WTC11 (cell line): ENCODE results near the gene PLK3. TPM values are rescaled to one million over a fixed set of nuclear protein-coding genes. Genes with fewer than 3 reads are reported as not detected.

Experiments used
- ATF1 ChIP-seq: sonication (generic); formaldehyde crosslinking; IDR thresholded peaks from 2 replicates; pipeline ENCODE4 v1.8.1; 2023; ENCODE audit warnings: mild to moderate bottlenecking, moderate library complexity, missing genetic modification reagents
- ATF2 ChIP-seq: sonication (generic); formaldehyde crosslinking; IDR thresholded peaks from 2 replicates; pipeline ENCODE4 v1.8.1; 2022; ENCODE audit warnings: low read depth, missing genetic modification reagents, borderline replicate concordance
- ATF3 ChIP-seq: sonication (generic); formaldehyde crosslinking; conservative IDR thresholded peaks from 2 replicates; pipeline ENCODE4 v1.8.1; 2022; ENCODE audit warnings: mild to moderate bottlenecking, missing genetic modification reagents
- CBFB ChIP-seq: sonication (generic); formaldehyde crosslinking; IDR thresholded peaks from 2 replicates; pipeline ENCODE4 v1.8.1; 2022; ENCODE audit warnings: mild to moderate bottlenecking, low read depth, missing genetic modification reagents
- CTCF ChIP-seq: fragments of 200-600 bp; IDR thresholded peaks from 2 replicates; pipeline ENCODE4 v1.8.0; 2022; ENCODE audit warnings: antibody characterized with exemption
- E2F4 ChIP-seq: sonication (generic); formaldehyde crosslinking; IDR thresholded peaks from 2 replicates; pipeline ENCODE4 v1.8.1; 2022; ENCODE audit warnings: low read depth, mild to moderate bottlenecking, moderate library complexity, missing genetic modification reagents, borderline replicate concordance
- E2F5 ChIP-seq: sonication (generic); formaldehyde crosslinking; IDR thresholded peaks from 2 replicates; pipeline ENCODE4 v1.8.1; 2022; ENCODE audit warnings: mild to moderate bottlenecking, moderate library complexity, missing genetic modification reagents
- EMX1 ChIP-seq: fragments of 250-450 bp; sonication (Bioruptor Pico); IDR thresholded peaks from 2 replicates; pipeline ENCODE4 v1.8.0; 2021; ENCODE audit warnings: mild to moderate bottlenecking
- ESRRA ChIP-seq: sonication (generic); formaldehyde crosslinking; IDR thresholded peaks from 2 replicates; pipeline ENCODE4 v1.8.1; 2022; ENCODE audit warnings: mild to moderate bottlenecking, missing genetic modification reagents, borderline replicate concordance
- FOXP1 ChIP-seq: sonication (generic); formaldehyde crosslinking; IDR thresholded peaks from 2 replicates; pipeline ENCODE4 v1.8.0; 2022; ENCODE audit warnings: missing genetic modification reagents, mild to moderate bottlenecking, moderate library complexity, borderline replicate concordance
- JUN ChIP-seq: sonication (generic); formaldehyde crosslinking; IDR thresholded peaks from 2 replicates; pipeline ENCODE4 v1.8.0; 2023; ENCODE audit warnings: mild to moderate bottlenecking, missing genetic modification reagents
- NR2C2 ChIP-seq: sonication (generic); formaldehyde crosslinking; IDR thresholded peaks from 2 replicates; pipeline ENCODE4 v1.8.0; 2022; ENCODE audit warnings: mild to moderate bottlenecking, missing genetic modification reagents
- OVOL2 ChIP-seq: fragments of 250-450 bp; sonication (Bioruptor Pico); IDR thresholded peaks from 2 replicates; pipeline ENCODE4 v1.9.0; 2021; ENCODE audit warnings: mild to moderate bottlenecking, borderline replicate concordance
- RELA ChIP-seq: sonication (generic); formaldehyde crosslinking; IDR thresholded peaks from 2 replicates; pipeline ENCODE4 v1.8.1; 2022; ENCODE audit warnings: missing genetic modification reagents, mild to moderate bottlenecking, borderline replicate concordance
- RORB ChIP-seq: fragments of 250-450 bp; sonication (Bioruptor Pico); IDR thresholded peaks from 2 replicates; pipeline ENCODE4 v1.9.0; 2021; ENCODE audit warnings: mild to moderate bottlenecking
- SOX15 ChIP-seq: fragments of 250-450 bp; sonication (Bioruptor Pico); IDR thresholded peaks from 2 replicates; pipeline ENCODE4 v1.9.0; 2021; ENCODE audit warnings: mild to moderate bottlenecking
- TEAD4 ChIP-seq: sonication (generic); formaldehyde crosslinking; IDR thresholded peaks from 2 replicates; pipeline ENCODE4 v1.8.0; 2022; ENCODE audit warnings: mild to moderate bottlenecking, missing genetic modification reagents
- TP53 ChIP-seq: sonication (generic); formaldehyde crosslinking; IDR thresholded peaks from 2 replicates; pipeline ENCODE4 v1.8.1; 2023; ENCODE audit warnings: mild to moderate bottlenecking, missing genetic modification reagents
- ZMAT4 ChIP-seq: fragments of 250-450 bp; sonication (Bioruptor Pico); IDR thresholded peaks from 2 replicates; pipeline ENCODE4 v1.9.0; 2021; ENCODE audit warnings: mild to moderate bottlenecking
- ZNF121 ChIP-seq: sonication (generic); formaldehyde crosslinking; IDR thresholded peaks from 2 replicates; pipeline ENCODE4 v1.8.0; 2023; ENCODE audit warnings: missing genetic modification reagents
- ZNF232 ChIP-seq: sonication (generic); formaldehyde crosslinking; IDR thresholded peaks from 2 replicates; pipeline ENCODE4 v1.8.0; 2022; ENCODE audit warnings: mild to moderate bottlenecking, missing genetic modification reagents
- ZNF263 ChIP-seq: sonication (generic); formaldehyde crosslinking; IDR thresholded peaks from 2 replicates; pipeline ENCODE4 v1.8.1; 2022; ENCODE audit warnings: low read depth, mild to moderate bottlenecking, moderate library complexity, missing genetic modification reagents
- ZNF396 ChIP-seq: fragments of 250-450 bp; sonication (Bioruptor Pico); IDR thresholded peaks from 2 replicates; pipeline ENCODE4 v1.8.0; 2021; ENCODE audit warnings: mild to moderate bottlenecking, moderate library complexity, borderline replicate concordance
- ZNF532 ChIP-seq: fragments of 250-450 bp; sonication (Bioruptor Pico); IDR thresholded peaks from 2 replicates; pipeline ENCODE4 v1.9.0; 2021; ENCODE audit warnings: mild to moderate bottlenecking, borderline replicate concordance
- ZSCAN18 ChIP-seq: fragments of 250-450 bp; sonication (Bioruptor Pico); IDR thresholded peaks from 2 replicates; pipeline ENCODE4 v2.1.2; 2022; ENCODE audit warnings: mild to moderate bottlenecking, moderate library complexity
- total RNA-seq: library from RNA; stranded (reverse); gene quantifications from 3 replicates; pipeline ENCODE4 v1.2.3, GENCODE V29; 2021

The PLK3 gene
- total RNA-seq, 1 experiment from 2014 or later: 16.4 TPM

- peak; percentile 89 for TF ChIP-seq FOXP1 (CRISPR knock-in tag)
- no peak for TF ChIP-seq SOX15
- TF ChIP-seq E2F4 (CRISPR knock-in tag): no peak; the same call in 1 of the 2 replicates
- no peak for TF ChIP-seq ZNF263 (CRISPR knock-in tag)
- TF ChIP-seq TP53: 0 out of 2 replicates have a peak, but pooled peaks have one; percentile 42
- TF ChIP-seq ZNF396 (CRISPR knock-in tag): no peak
- no peak for TF ChIP-seq CBFB (CRISPR knock-in tag)
- no peak for TF ChIP-seq OVOL2 (CRISPR knock-in tag)
- no peak for TF ChIP-seq ZSCAN18 (CRISPR knock-in tag)
- TF ChIP-seq E2F5 (CRISPR knock-in tag): 0 out of 2 replicates have a peak, but pooled peaks have one; percentile 71
- TF ChIP-seq ESRRA (CRISPR knock-in tag): no peak
- TF ChIP-seq NR2C2 (CRISPR knock-in tag): no peak
- no peak for TF ChIP-seq RELA (CRISPR knock-in tag)
- no peak for TF ChIP-seq ATF3 (CRISPR knock-in tag)
- no peak for TF ChIP-seq ZNF532 (CRISPR knock-in tag)
- TF ChIP-seq ATF2 (CRISPR knock-in tag): no peak
- no peak for TF ChIP-seq TEAD4 (CRISPR knock-in tag)
- peak; percentile 85; the same call in 1 of the 2 replicates for TF ChIP-seq ZNF232
- TF ChIP-seq ZNF121 (CRISPR knock-in tag): 0 out of 2 replicates have a peak, but pooled peaks have one; percentile 24
- no peak for TF ChIP-seq EMX1 (CRISPR knock-in tag)
- TF ChIP-seq CTCF: peak; percentile 100
- no peak for TF ChIP-seq ZMAT4
- TF ChIP-seq JUN (CRISPR knock-in tag): no peak
- no peak for TF ChIP-seq ATF1 (CRISPR knock-in tag)
- no peak for TF ChIP-seq RORB (CRISPR knock-in tag)
Measured at GRCh38 chr1:44786138-44786840, 13.9 kb upstream of the PLK3 start (continued).
